CD14-positive monocyte (primary cell): ENCODE results near the gene DNM2. TPM values are rescaled to one million over a fixed set of nuclear protein-coding genes. Genes with fewer than 3 reads are reported as not detected.

ENCODE experiments used
- DNase-seq, 3 donors: peaks; one replicate each; pipeline ENCODE4 v3.0.0-alpha.2; 2011 to 2022
- H2AFZ ChIP-seq: 2 replicates; pipeline ENCODE4 v1.6.0; 2012; ENCODE audit warnings: mild to moderate bottlenecking, low read depth, low read length, inconsistent platforms; ENCODE audit not compliant: insufficient read depth, poor library complexity, severe bottlenecking
- H3K27ac ChIP-seq, 2 donors: 1 replicate in 1 of 2; 2 replicates in 1 of 2; pipeline ENCODE4 v1.5.1; 2012 to 2013; ENCODE audit warnings: low read length in 2 of 2, control low read depth in 1 of 2, inconsistent platforms in 1 of 2, low read depth in 1 of 2, mild to moderate bottlenecking in 1 of 2
- H3K27me3 ChIP-seq, 2 donors: one replicate each; pipeline versions ENCODE4 v1.6.0 to v1.6.1; 2011 to 2013; ENCODE audit warnings: low read length in 2 of 2; ENCODE audit not compliant: control insufficient read depth in 2 of 2, insufficient read depth in 2 of 2
- H3K36me3 ChIP-seq, 2 donors: replicated peaks in 1 of 2; 1 replicate in 1 of 2; 2 replicates in 1 of 2; pipeline versions ENCODE4 v1.5.1 to v1.6.1; 2012 to 2013; ENCODE audit warnings: low read length in 2 of 2, control low read depth in 1 of 2, inconsistent platforms in 1 of 2, mild to moderate bottlenecking in 1 of 2; ENCODE audit not compliant: insufficient read depth in 2 of 2, control insufficient read depth in 1 of 2
- H3K4me1 ChIP-seq, 2 donors: 1 replicate in 1 of 2; 2 replicates in 1 of 2; pipeline versions ENCODE4 v1.5.1 to v1.6.1; 2012 to 2013; ENCODE audit warnings: low read length in 2 of 2, control low read depth in 1 of 2, inconsistent platforms in 1 of 2, mild to moderate bottlenecking in 1 of 2, moderate library complexity in 1 of 2; ENCODE audit not compliant: insufficient read depth in 2 of 2, control insufficient read depth in 1 of 2
- H3K4me2 ChIP-seq: replicated peaks from 2 replicates; pipeline ENCODE3; 2012; ENCODE audit warnings: low read length, moderate library complexity, mild to moderate bottlenecking; ENCODE audit not compliant: poor library complexity, severe bottlenecking; ENCODE audit errors: extremely low read depth
- H3K4me3 ChIP-seq, 3 experiments: fragments of 200-600 bp in 1 of 3; sonication (generic) in 1 of 3; replicated peaks in 1 of 3; 1 replicate in 2 of 3; 2 replicates in 1 of 3; pipeline ENCODE4 v1.5.1; 2011 to 2013; ENCODE audit warnings: low read length in 3 of 3, mild to moderate bottlenecking in 3 of 3, control low read depth in 2 of 3, low read depth in 2 of 3, inconsistent platforms in 1 of 3, moderate library complexity in 1 of 3
- H3K79me2 ChIP-seq: 2 replicates; pipeline ENCODE4 v1.6.0; 2012; ENCODE audit warnings: mild to moderate bottlenecking, control low read depth, inconsistent platforms, low read length, moderate library complexity; ENCODE audit not compliant: insufficient read depth
- H3K9ac ChIP-seq: 2 replicates; pipeline ENCODE4 v1.6.0; 2017; ENCODE audit warnings: low read length, mild to moderate bottlenecking; ENCODE audit not compliant: insufficient read depth, poor library complexity, severe bottlenecking
- H3K9me3 ChIP-seq, 2 donors: replicated peaks in 1 of 2; 1 replicate in 1 of 2; 2 replicates in 1 of 2; pipeline versions ENCODE4 v1.5.1 to v1.6.1; 2012 to 2013; ENCODE audit warnings: low read length in 2 of 2, control low read depth in 1 of 2; ENCODE audit not compliant: control insufficient read depth in 1 of 2, insufficient read depth in 1 of 2
- H4K20me1 ChIP-seq: 2 replicates; pipeline ENCODE4 v1.6.0; 2012; ENCODE audit warnings: mild to moderate bottlenecking, low read length, control low read depth, moderate library complexity; ENCODE audit not compliant: insufficient read depth
- H3K27ac Mint-ChIP-seq, 7 donors: one replicate each; pipeline ENCODE4 v1.8.0; 2020; ENCODE audit warnings: mild to moderate bottlenecking in 7 of 7, mixed read lengths in 7 of 7, moderate library complexity in 6 of 7, inconsistent platforms in 2 of 7
- H3K27me3 Mint-ChIP-seq, 3 donors: one replicate each; pipeline ENCODE4 v1.8.0; 2021 to 2022; ENCODE audit warnings: low read depth in 3 of 3, mild to moderate bottlenecking in 3 of 3, mixed read lengths in 3 of 3, moderate library complexity in 3 of 3, inconsistent platforms in 1 of 3
- H3K36me3 Mint-ChIP-seq, 2 donors: one replicate each; pipeline ENCODE4 v1.8.0; 2020; ENCODE audit warnings: mixed read lengths in 2 of 2, inconsistent platforms in 1 of 2, mild to moderate bottlenecking in 1 of 2
- H3K4me1 Mint-ChIP-seq: one replicate; pipeline ENCODE4 v1.8.0; 2020; ENCODE audit warnings: mild to moderate bottlenecking, mixed read lengths
- H3K4me3 Mint-ChIP-seq, 2 donors: one replicate each; pipeline ENCODE4 v1.8.0; 2020; ENCODE audit warnings: mild to moderate bottlenecking in 2 of 2, mixed read lengths in 2 of 2, moderate library complexity in 1 of 2
- H3K9me3 Mint-ChIP-seq, 7 donors: one replicate each; pipeline ENCODE4 v1.8.0; 2020 to 2022; ENCODE audit warnings: mixed read lengths in 7 of 7, mild to moderate bottlenecking in 6 of 7, moderate library complexity in 6 of 7, inconsistent platforms in 2 of 7
- CTCF ChIP-seq: fragments of 200-600 bp; IDR thresholded peaks from one replicate; pipeline ENCODE4 v1.8.0; 2022; ENCODE audit warnings: antibody characterized with exemption, mild to moderate bottlenecking
- WGBS: methylation state at CpG from one replicate; pipeline ENCODE4 v1.1.5; 2013; ENCODE audit warnings: missing lambda C conversion rate; ENCODE audit not compliant: insufficient coverage; 5-methylcytosine and 5-hydroxymethylcytosine counted together
- intact Hi-C, 2 donors: fragments of 100-400 bp; cut with micrococcal nuclease; formaldehyde crosslinking; loops; one replicate each; pipeline versions ENCODE4 v1.15.0 to v1.15.1; 2023
- polyA plus RNA-seq, 3 donors: library from polyadenylated mRNA; depleted of rRNA in 1 of 3; unstranded in 2 of 3; stranded (reverse) in 1 of 3; fragments of 300-500 nt in 2 of 3; fragments of >200 nt in 1 of 3; fragmentation: Illumina TruSeq in 2 of 3; gene quantifications; 1 replicate in 2 of 3; 2 replicates in 1 of 3; pipeline ENCODE4 v1.2.3, GENCODE V29; 2012 to 2021

DNM2 gene
- polyA plus RNA-seq, 3 donors = 53.0 to 186 (median 69.5) TPM

- Histone ChIP-seq H3K4me1 (peaks cover 47 to 61% of the 10 kb centered on the region in 2 donors), H3K79me2 (peaks cover 31% of the 10 kb centered on the region), H3K27ac (peak overlapping the region in 1 of 2 donors; percentile 51), H2AFZ (peak overlapping the region; percentile 78), H3K4me3 (peak overlapping the region; percentile 60 to 79 (median 60)), H3K36me3 (peaks cover 14 to 15% of the 10 kb centered on the region in 2 donors), H3K27me3 (peaks cover 0 to 8% of the 10 kb centered on the region in 2 donors), H4K20me1 (peaks cover 22% of the 10 kb centered on the region), H3K9ac (peak overlapping the region; percentile 73), H3K9me3 (no peaks in the 10 kb centered on the region), H3K4me2 (peak overlapping the region; percentile 94)
- H3K4me3 Mint-ChIP-seq = peak overlapping the region; percentile 83 to 84
- under 1% methylated on average over 69 of the region's 90 CpGs for WGBS
- H3K4me1 Mint-ChIP-seq = peaks cover 48% of the 10 kb centered on the region
- peaks cover 24 to 34% of the 10 kb centered on the region in 2 donors for H3K36me3 Mint-ChIP-seq
- TF ChIP-seq CTCF = no peak
- peak in 1 of 3 donors; percentile 37 for DNase-seq
- intact Hi-C loops = loop anchor here (5.0 to 10.0 kb wide), 2 partner anchors 35 to 53 kb away; partner anchors contain the start of genes TIMM29 (in 1 of the 2), TMED1 (in 1 of the 2) and YIPF2 (in 1 of the 2)
- peak overlapping the region in 2 of 7 donors; percentile 58 to 61 for H3K27ac Mint-ChIP-seq
- peaks cover 7 to 8% (median 7%) of the 10 kb centered on the region in 3 donors for H3K27me3 Mint-ChIP-seq
- H3K9me3 Mint-ChIP-seq = peaks cover 0 to 2% (median 0%) of the 10 kb centered on the region in 7 donors
Observed at GRCh38 chr19:10871711-10872545, 154.0 kb downstream of the DNM2 start.

GRCh38 chr19:10872546-10873107 lies 154.7 kb downstream of the DNM2 start:
- Histone ChIP-seq H3K27me3 (peaks cover 0 to 8% of the 10 kb centered on the region in 2 donors), H3K27ac (no peak overlapping the region), H3K4me2 (peak overlapping the region; percentile 94), H2AFZ (peak overlapping the region; percentile 78), H3K9me3 (no peaks in the 10 kb centered on the region), H3K4me1 (peaks cover 45 to 61% of the 10 kb centered on the region in 2 donors), H3K36me3 (peaks cover 14 to 15% of the 10 kb centered on the region in 2 donors), H3K9ac (peak overlapping the region; percentile 73), H3K4me3 (peak overlapping the region; percentile 60 to 79 (median 60)), H3K79me2 (peaks cover 32% of the 10 kb centered on the region), H4K20me1 (peaks cover 27% of the 10 kb centered on the region)
- 20% methylated on average over 4 of the region's 16 CpGs for WGBS
- Mint-ChIP-seq H3K27me3 (peaks cover 7 to 8% (median 7%) of the 10 kb centered on the region in 3 donors), H3K9me3 (peaks cover 0 to 2% (median 0%) of the 10 kb centered on the region in 7 donors), H3K4me3 (peak overlapping the region; percentile 83 to 84), H3K36me3 (peaks cover 24 to 31% of the 10 kb centered on the region in 2 donors), H3K4me1 (peaks cover 47% of the 10 kb centered on the region), H3K27ac (peak overlapping the region in 2 of 7 donors; percentile 61 to 68)
- no peak for TF ChIP-seq CTCF
- intact Hi-C loops = loop anchor here (5.0 to 10.0 kb wide), 2 partner anchors 35 to 52 kb away; partner anchors contain the start of genes TIMM29 (in 1 of the 2), TMED1 (in 1 of the 2) and YIPF2 (in 1 of the 2)
- no peak for DNase-seq
